Subcutaneous abdominal adipose tissue (tissue), 5 donors: ENCODE results near the gene CEACAM18.

Experiments used
- H3K27ac ChIP-seq: one replicate; pipeline ENCODE4 v1.7.0; 2013; ENCODE audit warnings: low read depth, mild to moderate bottlenecking, inconsistent platforms, low read length, moderate library complexity
- H3K27me3 ChIP-seq, 5 donors: one replicate each; pipeline ENCODE4 v1.7.0; 2013; ENCODE audit warnings: low read length in 5 of 5, inconsistent platforms in 1 of 5; ENCODE audit not compliant: control insufficient read depth in 5 of 5, insufficient read depth in 4 of 5
- H3K36me3 ChIP-seq, 5 donors: one replicate each; pipeline ENCODE4 v1.7.0; 2013; ENCODE audit warnings: low read length in 5 of 5; ENCODE audit not compliant: control insufficient read depth in 5 of 5, insufficient read depth in 5 of 5
- H3K4me1 ChIP-seq, 5 donors: one replicate each; pipeline ENCODE4 v1.7.0; 2013; ENCODE audit warnings: low read length in 5 of 5, mild to moderate bottlenecking in 3 of 5, moderate library complexity in 1 of 5; ENCODE audit not compliant: control insufficient read depth in 5 of 5, insufficient read depth in 5 of 5
- H3K4me3 ChIP-seq, 5 donors: one replicate each; pipeline ENCODE4 v1.7.0; 2013; ENCODE audit warnings: low read length in 5 of 5, low read depth in 1 of 5
- H3K9ac ChIP-seq, 5 donors: one replicate each; pipeline ENCODE4 v1.7.0; 2013; ENCODE audit warnings: low read length in 5 of 5, mild to moderate bottlenecking in 4 of 5, moderate library complexity in 3 of 5
- H3K9me3 ChIP-seq, 5 donors: one replicate each; pipeline ENCODE4 v1.7.0; 2013; ENCODE audit warnings: low read length in 5 of 5; ENCODE audit not compliant: control insufficient read depth in 5 of 5
- donor health status: healthy.
- donor health status: healthy.
- donor health status: healthy.
- donor health status: healthy.
- donor health status: healthy.

Gene CEACAM18

GRCh38 chr19:51521781-51522180 is 43.4 kb downstream of the CEACAM18 start:
- Histone ChIP-seq H3K27me3 (peaks cover 8 to 22% (median 10%) of the 10 kb centered on the region in 5 donors), H3K36me3 (no peaks in the 10 kb centered on the region), H3K9ac (no peak overlapping the region), H3K9me3 (peaks cover 0 to 13% (median 4%) of the 10 kb centered on the region in 5 donors), H3K27ac (no peak overlapping the region), H3K4me1 (no peaks in the 10 kb centered on the region), H3K4me3 (no peak overlapping the region)

- Histone ChIP-seq H3K9me3 (peaks cover 0 to 13% (median 3%) of the 10 kb centered on the region in 5 donors), H3K4me1 (no peaks in the 10 kb centered on the region), H3K27me3 (peaks cover 10 to 34% (median 20%) of the 10 kb centered on the region in 5 donors), H3K4me3 (no peak overlapping the region), H3K27ac (no peak overlapping the region), H3K9ac (no peak overlapping the region), H3K36me3 (no peaks in the 10 kb centered on the region)
Measured at GRCh38 chr19:51524666-51525264, 46.4 kb downstream of the CEACAM18 start.

- Histone ChIP-seq H3K27ac (no peak overlapping the region), H3K27me3 (peaks cover 13 to 38% (median 22%) of the 10 kb centered on the region in 5 donors), H3K4me3 (no peak overlapping the region), H3K9me3 (peaks cover 0 to 13% (median 3%) of the 10 kb centered on the region in 5 donors), H3K36me3 (no peaks in the 10 kb centered on the region), H3K4me1 (no peaks in the 10 kb centered on the region), H3K9ac (no peak overlapping the region)
Measured at GRCh38 chr19:51525651-51526050, 47.3 kb downstream of the CEACAM18 start.

GRCh38 chr19:51529301-51529700 is 51.0 kb downstream of the CEACAM18 start:
- Histone ChIP-seq H3K9ac (no peak overlapping the region), H3K4me3 (no peak overlapping the region), H3K4me1 (no peaks in the 10 kb centered on the region), H3K27ac (no peak overlapping the region), H3K9me3 (peaks cover 0 to 10% (median 3%) of the 10 kb centered on the region in 5 donors), H3K27me3 (peaks cover 21 to 37% (median 25%) of the 10 kb centered on the region in 5 donors), H3K36me3 (no peaks in the 10 kb centered on the region)

- Histone ChIP-seq H3K9me3 (no peaks in the 10 kb centered on the region), H3K9ac (no peak overlapping the region), H3K4me3 (no peak overlapping the region), H3K36me3 (no peaks in the 10 kb centered on the region), H3K27me3 (peaks cover 14 to 26% (median 19%) of the 10 kb centered on the region in 5 donors), H3K4me1 (no peaks in the 10 kb centered on the region), H3K27ac (no peak overlapping the region)
Measured at GRCh38 chr19:51530616-51531015, 52.3 kb downstream of the CEACAM18 start.

GRCh38 chr19:51531349-51532315 is 53.3 kb downstream of the CEACAM18 start, which contains the start of gene SIGLEC6:
Gene SIGLEC6 (minus strand): TSS chr19:51531670. CDS start chr19:51531648, 22 bp downstream.
- Histone ChIP-seq H3K27me3 (peaks cover 13 to 23% (median 19%) of the 10 kb centered on the region in 5 donors), H3K36me3 (no peaks in the 10 kb centered on the region), H3K4me3 (no peak within 1 kb of the TSS), H3K9me3 (no peaks in the 10 kb centered on the region), H3K9ac (no peak within 1 kb of the TSS), H3K4me1 (no peaks in the 10 kb centered on the region), H3K27ac (no peak within 1 kb of the TSS)

GRCh38 chr19:51535535-51535934 is 57.2 kb downstream of the CEACAM18 start:
- H3K4me1 ChIP-seq, result no peaks in the 10 kb centered on the region
- H3K36me3 ChIP-seq, result no peaks in the 10 kb centered on the region
- H3K27me3 ChIP-seq, result peaks cover 3 to 21% (median 17%) of the 10 kb centered on the region in 5 donors
- H3K9ac ChIP-seq, result no peak overlapping the region
- H3K27ac ChIP-seq, result no peak overlapping the region
- no peak overlapping the region for H3K4me3 ChIP-seq
- H3K9me3 ChIP-seq, result no peaks in the 10 kb centered on the region

GRCh38 chr19:51539821-51540366 is 61.6 kb downstream of the CEACAM18 start:
- Histone ChIP-seq H3K9ac (no peak overlapping the region), H3K27ac (no peak overlapping the region), H3K9me3 (no peaks in the 10 kb centered on the region), H3K4me3 (no peak overlapping the region), H3K36me3 (no peaks in the 10 kb centered on the region), H3K27me3 (peaks cover 6 to 28% (median 21%) of the 10 kb centered on the region in 5 donors), H3K4me1 (no peaks in the 10 kb centered on the region)
